ENCODE data around the gene HDAC9.

- no peak for TF ChIP-seq CTCF (IDR thresholded peaks at IDR 0.05)
- TF ChIP-seq POLR2A (IDR thresholded peaks at IDR 0.05), result no peak
These were observed 183.7 kb downstream of the HDAC9 start for GRCh38 chr7:18679261-18679660.

Measured in adrenal gland (tissue), 5 donors.